ENCODE data around the gene EIPR1.

EIPR1 gene

DNA sequence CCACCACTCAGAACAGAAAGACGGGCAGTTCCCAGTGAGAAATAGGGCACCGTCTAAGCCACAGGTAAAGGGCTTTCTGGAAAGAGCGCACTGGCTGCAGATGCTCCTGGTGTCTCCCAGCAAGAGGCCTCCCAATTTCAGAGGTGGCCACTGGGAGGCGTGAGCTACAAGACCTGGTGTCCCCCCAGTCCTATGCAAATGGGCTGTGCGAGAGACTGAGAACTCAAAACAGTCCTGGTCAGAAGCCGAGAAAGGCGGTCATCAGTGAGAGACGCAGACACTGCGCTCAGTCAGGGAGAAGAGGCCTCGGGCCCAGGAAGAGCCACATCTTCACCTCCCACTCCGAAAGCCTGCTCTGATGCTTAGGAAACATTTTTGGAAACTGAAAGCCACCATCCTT is 179.5 kb downstream of the EIPR1 start:
- TF ChIP-seq, protein P1, sequence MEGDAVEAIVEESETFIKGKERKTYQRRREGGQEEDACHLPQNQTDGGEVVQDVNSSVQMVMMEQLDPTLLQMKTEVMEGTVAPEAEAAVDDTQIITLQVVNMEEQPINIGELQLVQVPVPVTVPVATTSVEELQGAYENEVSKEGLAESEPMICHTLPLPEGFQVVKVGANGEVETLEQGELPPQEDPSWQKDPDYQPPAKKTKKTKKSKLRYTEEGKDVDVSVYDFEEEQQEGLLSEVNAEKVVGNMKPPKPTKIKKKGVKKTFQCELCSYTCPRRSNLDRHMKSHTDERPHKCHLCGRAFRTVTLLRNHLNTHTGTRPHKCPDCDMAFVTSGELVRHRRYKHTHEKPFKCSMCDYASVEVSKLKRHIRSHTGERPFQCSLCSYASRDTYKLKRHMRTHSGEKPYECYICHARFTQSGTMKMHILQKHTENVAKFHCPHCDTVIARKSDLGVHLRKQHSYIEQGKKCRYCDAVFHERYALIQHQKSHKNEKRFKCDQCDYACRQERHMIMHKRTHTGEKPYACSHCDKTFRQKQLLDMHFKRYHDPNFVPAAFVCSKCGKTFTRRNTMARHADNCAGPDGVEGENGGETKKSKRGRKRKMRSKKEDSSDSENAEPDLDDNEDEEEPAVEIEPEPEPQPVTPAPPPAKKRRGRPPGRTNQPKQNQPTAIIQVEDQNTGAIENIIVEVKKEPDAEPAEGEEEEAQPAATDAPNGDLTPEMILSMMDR (IDR thresholded peaks at IDR 0.05; ENCODE audit: poor library complexity, severe bottlenecking): no peak
- Histone ChIP-seq H3K36me3 (ENCODE audit: low read depth) (peaks cover 7% of the 10 kb centered on the region), H3K4me1 (ENCODE audit: insufficient read depth, poor library complexity, severe bottlenecking) (no peaks in the 10 kb centered on the region), H3K4me3 (ENCODE audit: severe bottlenecking) (no peak overlapping the region), H3K27ac (ENCODE audit: poor library complexity, severe bottlenecking) (no peak overlapping the region), H3K27me3 (ENCODE audit: insufficient read depth, poor library complexity, severe bottlenecking) (no peaks in the 10 kb centered on the region), H3K9me3 (ENCODE audit: severe bottlenecking) (no peaks in the 10 kb centered on the region)
- DNase-seq (ENCODE audit: low spot score) (no peak), ATAC-seq (ENCODE audit: low read depth) (no peak)

DNA sequence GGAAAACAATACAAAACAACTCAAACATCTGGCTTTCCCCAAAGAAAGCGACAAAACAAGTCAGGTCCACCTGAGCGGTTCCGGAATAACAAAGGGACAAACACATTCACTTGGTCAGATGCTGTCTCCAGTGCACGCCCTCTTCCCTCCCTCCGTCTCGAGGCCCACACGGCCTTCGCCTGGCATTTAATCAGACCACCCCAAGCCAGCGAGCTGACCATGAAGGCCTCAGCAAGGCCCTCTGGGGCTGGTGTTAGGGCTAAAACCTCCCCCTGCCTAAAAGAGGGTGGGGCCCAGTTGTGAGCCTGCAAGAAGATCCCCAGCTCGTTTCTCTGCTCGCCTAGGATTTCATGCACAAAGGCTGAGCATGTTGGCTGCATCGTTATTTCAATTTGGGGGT is 180.3 kb downstream of the EIPR1 start:
- DNase-seq (ENCODE audit: low spot score) (no peak), ATAC-seq (ENCODE audit: low read depth) (no peak)
- TF ChIP-seq, protein P1 (IDR thresholded peaks at IDR 0.05; ENCODE audit: poor library complexity, severe bottlenecking): no peak
- no peak overlapping the region for H3K27ac ChIP-seq (ENCODE audit: poor library complexity, severe bottlenecking)
- no peaks in the 10 kb centered on the region for H3K9me3 ChIP-seq (ENCODE audit: severe bottlenecking)
- H3K4me3 ChIP-seq (ENCODE audit: severe bottlenecking): no peak overlapping the region
- H3K27me3 ChIP-seq (ENCODE audit: insufficient read depth, poor library complexity, severe bottlenecking): no peaks in the 10 kb centered on the region
- peaks cover 7% of the 10 kb centered on the region for H3K36me3 ChIP-seq (ENCODE audit: low read depth)
- no peaks in the 10 kb centered on the region for H3K4me1 ChIP-seq (ENCODE audit: insufficient read depth, poor library complexity, severe bottlenecking)

DNA sequence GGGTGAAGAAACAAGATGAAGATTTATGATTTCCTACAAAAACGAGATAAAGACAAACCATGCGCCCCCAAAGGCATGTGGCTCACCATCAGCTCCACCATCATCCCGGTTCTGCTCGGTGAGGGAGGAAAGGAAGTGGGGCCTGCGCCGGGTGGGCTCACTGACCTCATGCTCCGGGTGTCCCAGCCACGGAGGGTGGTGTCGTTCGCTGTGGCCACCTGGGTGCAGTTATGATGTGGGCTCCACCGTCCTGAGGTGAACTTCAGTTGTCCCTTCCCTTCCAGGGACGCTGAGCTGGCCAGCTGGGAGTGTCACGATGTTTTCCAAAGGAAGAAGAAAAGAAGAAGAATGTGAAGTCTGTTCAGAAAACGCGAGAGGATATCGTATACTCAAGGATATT is 180.9 kb downstream of the EIPR1 start:
- no peaks in the 10 kb centered on the region for H3K4me1 ChIP-seq (ENCODE audit: insufficient read depth, poor library complexity, severe bottlenecking)

DNA sequence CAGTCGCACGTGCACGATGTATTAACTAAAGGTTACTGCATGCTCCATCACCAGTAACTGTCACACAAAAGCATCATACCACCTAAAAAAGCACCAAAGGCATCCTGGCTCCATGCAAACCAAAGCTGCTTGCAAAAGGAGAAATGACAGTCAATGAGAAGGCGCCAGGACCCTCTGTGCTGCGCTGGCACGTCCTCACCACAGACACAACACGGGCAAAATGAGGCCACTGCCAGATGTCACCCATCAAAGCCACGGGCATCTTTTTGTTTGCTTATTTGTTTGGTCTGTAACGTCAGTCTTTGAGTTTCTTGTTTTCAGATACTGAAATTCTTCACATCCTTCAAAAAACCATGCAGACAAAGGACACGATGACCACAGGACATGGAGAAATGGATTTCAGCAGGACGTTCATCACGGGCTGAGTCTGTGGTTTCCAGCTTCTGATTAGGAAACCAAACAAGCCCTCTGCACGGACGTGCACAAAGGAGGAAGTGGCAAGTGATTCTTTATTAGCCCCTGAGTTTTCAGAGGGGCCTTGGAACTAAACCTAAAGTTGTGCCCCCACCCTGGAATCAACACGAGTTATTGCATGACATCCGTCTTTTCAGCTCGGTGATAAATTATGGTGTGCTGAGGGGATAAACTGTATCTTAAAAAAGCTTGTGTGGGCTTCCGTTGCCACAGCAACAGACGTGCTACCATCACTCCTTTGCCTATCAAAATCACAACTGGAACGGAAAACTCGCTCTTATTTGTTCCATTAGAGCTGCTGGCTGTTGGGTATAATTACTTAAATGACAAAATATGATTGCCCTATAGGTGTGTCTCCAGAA is 181.8 kb downstream of the EIPR1 start:
- no peak for DNase-seq (ENCODE audit: low spot score)
- H3K27ac ChIP-seq (ENCODE audit: poor library complexity, severe bottlenecking): no peak overlapping the region

More for the DNA sequence above, 180.9 kb downstream of the EIPR1 start:
- TF ChIP-seq, protein P1 (IDR thresholded peaks at IDR 0.05; ENCODE audit: poor library complexity, severe bottlenecking): no peak
- ATAC-seq (ENCODE audit: low read depth) (no peak), DNase-seq (ENCODE audit: low spot score) (no peak)
- Histone ChIP-seq H3K27me3 (ENCODE audit: insufficient read depth, poor library complexity, severe bottlenecking) (no peaks in the 10 kb centered on the region), H3K27ac (ENCODE audit: poor library complexity, severe bottlenecking) (no peak overlapping the region), H3K36me3 (ENCODE audit: low read depth) (peaks cover 7% of the 10 kb centered on the region), H3K9me3 (ENCODE audit: severe bottlenecking) (no peaks in the 10 kb centered on the region), H3K4me3 (ENCODE audit: severe bottlenecking) (no peak overlapping the region)

More for the DNA sequence above, 181.8 kb downstream of the EIPR1 start:
- Histone ChIP-seq H3K9me3 (ENCODE audit: severe bottlenecking) (no peaks in the 10 kb centered on the region), H3K36me3 (ENCODE audit: low read depth) (peaks cover 7% of the 10 kb centered on the region), H3K27me3 (ENCODE audit: insufficient read depth, poor library complexity, severe bottlenecking) (no peaks in the 10 kb centered on the region), H3K4me3 (ENCODE audit: severe bottlenecking) (no peak overlapping the region), H3K4me1 (ENCODE audit: insufficient read depth, poor library complexity, severe bottlenecking) (no peaks in the 10 kb centered on the region)
- TF ChIP-seq, protein P1 (IDR thresholded peaks at IDR 0.05; ENCODE audit: poor library complexity, severe bottlenecking): no peak
- ATAC-seq (ENCODE audit: low read depth): no peak

Data from RWPE2 (cell line).